OCI-LY3 (cell line): ENCODE measurements around the gene TACC2.
"Not testable (repeated sequence)": the region's sequence is repeated elsewhere in the genome, so short reads cannot be mapped to it uniquely, and the experiment has no call there.

Experiments
- H2AFZ ChIP-seq: fragments of 200-600, 300-600 bp; shearing (Covaris generic); 2 replicates; pipeline ENCODE4 v1.6.0; 2014; ENCODE audit warnings: antibody characterized with exemption, low read depth, low read length
- H3K27ac ChIP-seq: fragments of 200-600, 300-600 bp; sonication (generic); 2 replicates; pipeline ENCODE4 v1.5.1; 2014; ENCODE audit warnings: mild to moderate bottlenecking, low read length, moderate library complexity, mixed read lengths
- H3K27me3 ChIP-seq: fragments of 200-600, 300-600 bp; sonication (generic); 2 replicates; pipeline ENCODE4 v1.6.1; 2014; ENCODE audit warnings: low read depth, low read length, mixed read lengths
- H3K36me3 ChIP-seq: fragments of 200-600, 300-600 bp; sonication (generic); replicated peaks from 2 replicates; pipeline ENCODE3; 2014; ENCODE audit warnings: low read depth, low read length, mixed read lengths
- H3K4me1 ChIP-seq: fragments of 300-600, 200-600 bp; sonication (generic); 2 replicates; pipeline ENCODE4 v1.6.1; 2014; ENCODE audit warnings: low read length, mixed read lengths
- H3K4me2 ChIP-seq: fragments of 200-600, 300-600 bp; sonication (generic); 2 replicates; pipeline ENCODE4 v1.6.1; 2014; ENCODE audit warnings: low read length, mixed read lengths
- H3K4me3 ChIP-seq: fragments of 300-600, 200-600 bp; sonication (generic); 2 replicates; pipeline ENCODE4 v1.5.1; 2014; ENCODE audit warnings: antibody characterized with exemption, mild to moderate bottlenecking, low read length, moderate library complexity
- H3K79me2 ChIP-seq: fragments of 300-600, 200-600 bp; shearing (Covaris generic); 2 replicates; pipeline ENCODE4 v1.6.1; 2014; ENCODE audit warnings: mild to moderate bottlenecking, low read length, mixed read lengths
- H3K9ac ChIP-seq: fragments of 300-600, 200-600 bp; shearing (Covaris generic); 2 replicates; pipeline ENCODE4 v1.6.0; 2014; ENCODE audit warnings: mild to moderate bottlenecking, low read length, moderate library complexity
- H3K9me3 ChIP-seq: fragments of 200-600, 300-600 bp; shearing (Covaris generic); 2 replicates; pipeline ENCODE4 v1.6.1; 2014; ENCODE audit warnings: low read length, mixed read lengths; ENCODE audit not compliant: insufficient read depth
- H4K20me1 ChIP-seq: fragments of 200-600, 300-600 bp; sonication (generic); 2 replicates; pipeline ENCODE4 v1.6.1; 2016; ENCODE audit warnings: low read length, mixed read lengths; ENCODE audit not compliant: insufficient read depth
- EZH2phosphoT487 ChIP-seq: fragments of 200-600 bp; shearing (Covaris generic); IDR thresholded peaks from 2 replicates; pipeline ENCODE4 v1.6.1; 2018; ENCODE audit warnings: antibody characterized with exemption, mixed run types, low read depth
- TF ChIP-seq, protein P1 (sequence below): fragments of 200-600, 300-600 bp; sonication (generic); IDR thresholded peaks from 2 replicates; pipeline ENCODE4 v1.5.1; 2014; ENCODE audit warnings: antibody characterized with exemption, low read length, low read depth

TACC2 gene

GRCh38 chr10:122068844-122069243, 79.9 kb downstream of the TACC2 start:
- no peaks in the 10 kb centered on the region for H3K79me2 ChIP-seq
- no peak overlapping the region for H3K4me3 ChIP-seq
- H3K4me1 ChIP-seq: no peaks in the 10 kb centered on the region
- no peaks in the 10 kb centered on the region for H4K20me1 ChIP-seq
- no peak overlapping the region for H2AFZ ChIP-seq
- H3K27ac ChIP-seq: no peak overlapping the region
- H3K36me3 ChIP-seq: no peaks in the 10 kb centered on the region
- no peak overlapping the region for H3K4me2 ChIP-seq
- TF ChIP-seq EZH2phosphoT487: no peak
- TF ChIP-seq, protein P1, sequence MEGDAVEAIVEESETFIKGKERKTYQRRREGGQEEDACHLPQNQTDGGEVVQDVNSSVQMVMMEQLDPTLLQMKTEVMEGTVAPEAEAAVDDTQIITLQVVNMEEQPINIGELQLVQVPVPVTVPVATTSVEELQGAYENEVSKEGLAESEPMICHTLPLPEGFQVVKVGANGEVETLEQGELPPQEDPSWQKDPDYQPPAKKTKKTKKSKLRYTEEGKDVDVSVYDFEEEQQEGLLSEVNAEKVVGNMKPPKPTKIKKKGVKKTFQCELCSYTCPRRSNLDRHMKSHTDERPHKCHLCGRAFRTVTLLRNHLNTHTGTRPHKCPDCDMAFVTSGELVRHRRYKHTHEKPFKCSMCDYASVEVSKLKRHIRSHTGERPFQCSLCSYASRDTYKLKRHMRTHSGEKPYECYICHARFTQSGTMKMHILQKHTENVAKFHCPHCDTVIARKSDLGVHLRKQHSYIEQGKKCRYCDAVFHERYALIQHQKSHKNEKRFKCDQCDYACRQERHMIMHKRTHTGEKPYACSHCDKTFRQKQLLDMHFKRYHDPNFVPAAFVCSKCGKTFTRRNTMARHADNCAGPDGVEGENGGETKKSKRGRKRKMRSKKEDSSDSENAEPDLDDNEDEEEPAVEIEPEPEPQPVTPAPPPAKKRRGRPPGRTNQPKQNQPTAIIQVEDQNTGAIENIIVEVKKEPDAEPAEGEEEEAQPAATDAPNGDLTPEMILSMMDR: no peak
- H3K9ac ChIP-seq: no peak overlapping the region
- H3K27me3 ChIP-seq: no peaks in the 10 kb centered on the region
- no peaks in the 10 kb centered on the region for H3K9me3 ChIP-seq

DNA sequence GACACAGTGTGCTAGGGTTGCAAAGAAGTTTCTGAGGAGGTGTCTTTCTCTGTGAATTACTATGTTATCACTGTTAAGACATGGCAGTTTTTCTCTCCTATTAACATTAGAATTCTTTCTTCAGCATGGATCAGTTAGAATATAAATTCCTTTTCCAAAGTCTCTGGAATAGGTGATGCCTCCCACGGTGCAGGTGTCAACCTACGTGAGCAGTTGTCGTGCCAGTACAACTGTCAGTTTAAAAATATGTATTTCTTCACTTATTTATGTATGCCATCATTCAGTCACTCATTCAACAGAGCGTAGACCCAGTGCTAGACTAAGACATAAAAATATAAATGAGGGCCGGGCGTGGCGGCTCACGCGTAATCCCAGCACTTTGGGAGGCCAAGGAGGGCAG, 83.5 kb downstream of the TACC2 start:
- Histone ChIP-seq H3K4me3 (no peak overlapping the region), H3K27me3 (no peaks in the 10 kb centered on the region), H4K20me1 (no peaks in the 10 kb centered on the region), H3K27ac (no peak overlapping the region), H2AFZ (no peak overlapping the region), H3K4me2 (no peak overlapping the region), H3K79me2 (no peaks in the 10 kb centered on the region), H3K9ac (no peak overlapping the region), H3K4me1 (no peaks in the 10 kb centered on the region), H3K9me3 (no peaks in the 10 kb centered on the region), H3K36me3 (no peaks in the 10 kb centered on the region)
- TF ChIP-seq, protein P1: no peak
- TF ChIP-seq EZH2phosphoT487: no peak

DNA sequence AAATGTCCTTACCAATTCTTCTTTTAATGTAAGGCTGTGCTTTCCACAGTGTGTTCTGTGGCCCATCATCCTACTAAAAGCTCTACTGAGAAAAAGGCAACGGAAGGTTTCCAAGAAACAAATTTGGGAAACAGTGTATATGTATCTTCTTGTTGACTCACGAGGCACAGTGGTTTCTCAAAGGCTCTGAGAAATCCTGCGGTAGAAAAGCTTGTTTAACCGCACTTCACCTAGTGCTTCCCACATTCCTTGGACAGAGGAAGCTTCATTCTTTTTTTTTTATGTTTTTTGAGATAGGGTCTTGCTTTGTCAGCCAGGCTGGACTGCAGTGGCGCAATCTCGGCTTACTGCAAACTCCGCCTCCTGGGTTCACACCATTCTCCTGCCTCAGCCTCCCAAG, 84.5 kb downstream of the TACC2 start:
- Histone ChIP-seq H3K4me2 (no peak overlapping the region), H3K4me1 (no peaks in the 10 kb centered on the region), H4K20me1 (no peaks in the 10 kb centered on the region), H3K4me3 (no peak overlapping the region), H3K9me3 (no peaks in the 10 kb centered on the region), H2AFZ (no peak overlapping the region), H3K27me3 (no peaks in the 10 kb centered on the region), H3K36me3 (no peaks in the 10 kb centered on the region), H3K9ac (no peak overlapping the region), H3K79me2 (no peaks in the 10 kb centered on the region), H3K27ac (no peak overlapping the region)
- TF ChIP-seq, protein P1: no peak
- no peak for TF ChIP-seq EZH2phosphoT487

GRCh38 chr10:122075171-122075570, 86.2 kb downstream of the TACC2 start:
- Histone ChIP-seq H3K9ac (no peak overlapping the region), H3K27me3 (no peaks in the 10 kb centered on the region), H3K79me2 (no peaks in the 10 kb centered on the region), H3K4me2 (no peak overlapping the region), H3K4me1 (no peaks in the 10 kb centered on the region), H3K27ac (no peak overlapping the region), H3K9me3 (no peaks in the 10 kb centered on the region), H3K36me3 (no peaks in the 10 kb centered on the region), H2AFZ (no peak overlapping the region), H4K20me1 (no peaks in the 10 kb centered on the region), H3K4me3 (no peak overlapping the region)
- TF ChIP-seq, protein P1: no peak
- no peak for TF ChIP-seq EZH2phosphoT487

- not testable (repeated sequence) for H3K27me3 ChIP-seq, H3K9me3 ChIP-seq, H2AFZ ChIP-seq, H3K9ac ChIP-seq, H3K27ac ChIP-seq, H3K4me1 ChIP-seq, H4K20me1 ChIP-seq, H3K36me3 ChIP-seq, H3K4me2 ChIP-seq, H3K79me2 ChIP-seq, H3K4me3 ChIP-seq
Measured at GRCh38 chr10:122075876-122076275, 86.9 kb downstream of the TACC2 start.
